NCI-H345 treated with DMSO at 0.1 percent for 48 hours (cell line): Measurements from ENCODE around the gene TMX3.

Source experiments
- DNase-seq: peaks from one replicate; lab custom pipeline; 2025; ENCODE audit not compliant: unreplicated experiment; lab: John Stamatoyannopoulos, UW

The TMX3 gene, protein sequence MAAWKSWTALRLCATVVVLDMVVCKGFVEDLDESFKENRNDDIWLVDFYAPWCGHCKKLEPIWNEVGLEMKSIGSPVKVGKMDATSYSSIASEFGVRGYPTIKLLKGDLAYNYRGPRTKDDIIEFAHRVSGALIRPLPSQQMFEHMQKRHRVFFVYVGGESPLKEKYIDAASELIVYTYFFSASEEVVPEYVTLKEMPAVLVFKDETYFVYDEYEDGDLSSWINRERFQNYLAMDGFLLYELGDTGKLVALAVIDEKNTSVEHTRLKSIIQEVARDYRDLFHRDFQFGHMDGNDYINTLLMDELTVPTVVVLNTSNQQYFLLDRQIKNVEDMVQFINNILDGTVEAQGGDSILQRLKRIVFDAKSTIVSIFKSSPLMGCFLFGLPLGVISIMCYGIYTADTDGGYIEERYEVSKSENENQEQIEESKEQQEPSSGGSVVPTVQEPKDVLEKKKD

GRCh38 chr18:68714712-68715496 lies at the start of gene TMX3:
Gene TMX3 (minus strand): TSS chr18:68715108. CDS start chr18:68714981, 127 bp downstream.
- peak; percentile 84 for DNase-seq

DNA sequence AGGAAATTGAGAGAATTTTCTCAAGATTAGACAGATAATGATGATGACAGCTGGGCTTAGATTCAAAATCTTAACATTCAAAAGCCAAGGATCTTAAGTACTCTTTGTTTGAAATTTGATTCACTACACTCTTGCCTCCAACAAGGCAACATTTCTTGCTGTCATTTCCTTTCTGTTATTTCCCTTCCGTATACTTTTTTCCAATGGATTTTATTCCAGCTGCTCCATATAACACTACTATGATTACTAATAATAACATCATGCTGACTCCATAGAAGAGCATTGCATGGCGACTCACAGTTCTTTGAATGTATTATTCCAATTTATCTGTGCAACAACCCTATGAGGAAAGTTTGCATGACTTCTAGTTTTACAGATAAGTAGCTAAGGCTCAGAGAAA lies 49.1 kb upstream of the TMX3 start:
- no peak for DNase-seq

DNA sequence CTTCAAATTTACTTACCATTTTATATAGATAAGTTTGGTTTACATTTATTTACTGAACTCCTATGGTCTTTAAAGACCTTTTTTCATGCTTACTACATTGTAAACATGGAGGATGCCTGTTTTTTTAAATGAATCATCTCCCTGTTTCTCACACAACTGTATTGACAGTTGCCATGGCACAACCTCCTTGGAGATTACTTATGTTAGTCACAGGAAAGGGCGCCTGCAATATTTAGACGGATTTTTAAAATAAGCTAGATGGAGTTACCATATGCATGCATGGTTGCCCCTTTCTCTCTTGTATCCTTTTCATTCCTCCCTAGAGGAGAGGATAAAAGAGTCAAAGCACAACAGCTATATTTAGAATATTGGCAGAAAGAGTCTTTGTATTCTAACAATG lies 48.2 kb upstream of the TMX3 start:
- DNase-seq: no peak

- no peak for DNase-seq
These were observed 44.4 kb upstream of the TMX3 start for GRCh38 chr18:68759308-68759707.

DNA sequence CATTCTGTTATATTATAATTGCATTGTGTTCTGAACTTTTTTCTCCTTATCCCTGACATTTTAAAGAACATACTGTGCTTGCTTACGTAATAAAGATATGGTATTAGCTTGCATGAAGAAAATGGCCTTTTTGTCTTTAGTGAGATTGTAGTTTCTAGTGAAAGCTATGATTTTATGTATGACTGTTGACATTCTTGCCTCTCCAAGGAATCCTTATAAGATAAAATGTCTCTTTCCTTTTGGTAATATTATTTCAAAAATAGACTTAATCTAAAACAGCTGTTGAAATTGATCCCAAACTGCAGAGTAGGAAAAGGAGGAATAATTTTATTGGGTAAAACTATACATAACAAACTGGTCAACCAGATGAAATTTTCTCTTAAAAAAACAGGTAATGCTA lies 42.2 kb upstream of the TMX3 start:
- no peak for DNase-seq

DNA sequence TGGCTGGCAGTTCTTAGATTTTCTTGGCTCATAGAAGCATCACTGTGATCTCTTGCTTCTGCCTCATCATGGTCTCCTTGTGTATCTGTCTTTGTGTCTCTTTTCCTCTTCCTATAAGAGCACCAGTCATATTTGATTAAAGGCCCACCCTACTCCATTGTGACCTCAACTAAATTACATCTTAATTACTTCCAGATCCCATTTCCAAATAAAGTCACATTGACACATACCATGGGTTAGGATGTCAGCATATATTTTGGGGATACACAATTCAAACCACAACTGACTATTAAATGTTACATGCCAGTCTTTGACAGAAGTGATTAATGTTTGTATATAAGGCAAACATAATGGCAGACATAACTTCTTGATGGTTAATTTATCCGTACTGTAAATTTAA lies 27.3 kb upstream of the TMX3 start:
- DNase-seq: no peak

DNA sequence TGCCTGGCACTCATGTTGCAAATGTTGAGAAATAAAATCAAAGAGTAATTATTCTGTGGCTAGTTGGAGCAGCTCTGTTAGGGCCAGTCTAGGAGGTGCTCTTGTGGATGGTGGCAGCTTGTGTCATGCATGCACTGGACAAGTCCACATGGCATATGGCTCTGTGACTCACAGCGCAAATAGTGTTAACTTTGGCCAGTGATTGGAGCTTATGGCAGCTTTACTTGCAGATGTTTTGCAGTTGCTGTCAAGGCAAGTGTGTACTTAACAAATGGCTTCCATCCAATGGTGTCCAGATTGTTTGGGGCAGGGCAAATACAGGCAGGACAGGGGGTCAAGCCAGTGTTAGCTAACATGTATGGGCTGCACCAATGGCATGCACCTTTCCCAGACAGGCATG lies 26.1 kb upstream of the TMX3 start:
- DNase-seq: no peak

DNA sequence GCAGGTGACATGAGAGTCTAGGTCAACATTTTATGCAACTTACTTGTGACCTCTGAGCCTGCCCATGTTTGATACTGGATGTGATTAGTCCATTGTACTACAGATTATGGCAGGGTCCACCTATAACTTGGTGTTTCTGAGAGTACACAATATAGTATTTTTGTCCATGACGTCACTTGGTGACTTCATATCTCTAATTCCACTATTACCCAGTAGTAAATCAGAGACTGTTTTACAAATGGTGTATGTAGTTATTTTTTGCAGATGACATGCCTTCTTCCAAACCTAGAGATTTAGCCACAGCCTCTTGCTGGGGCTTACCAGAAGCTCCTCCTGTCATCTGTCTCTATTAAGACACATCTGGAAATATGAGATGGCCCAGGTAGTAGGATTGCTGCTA lies 24.6 kb upstream of the TMX3 start:
- no peak for DNase-seq

GRCh38 chr18:68738564-68738963 lies 23.7 kb upstream of the TMX3 start:
- no peak for DNase-seq

DNA sequence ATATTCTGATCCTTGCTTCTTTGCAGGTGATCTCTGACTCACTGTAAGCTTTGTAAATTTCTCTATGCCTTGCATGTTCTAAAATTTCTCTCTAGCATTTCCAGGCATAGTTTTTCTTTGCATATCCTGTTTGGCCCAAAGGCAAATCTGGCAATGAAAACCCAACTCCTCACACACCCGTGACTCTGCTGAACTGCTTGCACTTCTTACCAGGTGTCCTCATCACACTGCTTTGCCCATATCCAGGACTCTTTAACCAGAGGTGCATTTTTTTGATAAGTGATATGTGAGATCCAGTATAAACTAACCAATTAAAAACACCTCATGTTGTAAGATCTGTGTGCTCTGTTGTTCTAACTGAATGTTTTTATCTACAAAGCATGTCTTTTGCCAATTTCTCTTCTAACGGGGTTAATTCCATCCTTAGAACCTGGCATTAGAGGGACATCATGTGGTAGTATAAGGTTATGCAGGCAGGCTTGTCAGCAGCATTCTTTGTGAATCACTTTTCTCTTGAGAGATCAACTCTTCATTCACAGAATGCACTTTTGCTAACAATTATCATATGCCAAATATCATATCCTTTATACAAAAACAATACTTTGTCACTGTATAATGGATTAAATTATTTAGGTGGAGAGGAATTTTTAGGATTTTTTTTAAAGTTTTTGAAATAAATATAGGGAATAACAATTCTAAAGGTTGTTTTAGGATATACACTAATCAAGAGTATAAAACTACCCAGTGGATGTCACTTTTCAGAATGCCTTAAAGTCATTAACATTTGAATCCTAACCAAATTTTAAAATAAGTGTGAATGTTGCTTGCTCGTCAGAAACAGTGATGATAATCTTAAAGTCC lies 20.8 kb upstream of the TMX3 start:
- DNase-seq: peak; percentile 16

DNA sequence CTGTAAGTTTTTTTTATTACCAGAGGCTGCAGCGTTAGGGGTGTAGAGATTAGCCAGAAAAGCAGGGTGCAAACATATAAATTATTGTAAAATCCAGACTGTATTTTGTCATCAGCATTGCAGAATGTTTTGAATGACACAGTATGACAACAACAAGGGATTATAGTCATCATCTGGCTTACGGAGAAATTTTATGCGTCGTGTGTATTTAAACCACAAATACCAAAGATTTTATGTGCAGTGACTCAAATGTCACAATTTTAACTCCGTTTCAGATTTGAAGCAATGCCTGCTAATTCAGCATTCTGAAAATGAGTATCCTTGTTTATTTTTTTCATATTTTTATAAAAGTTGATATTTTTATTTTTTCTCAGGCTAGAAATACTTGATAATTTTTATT lies 19.4 kb upstream of the TMX3 start:
- DNase-seq: no peak

DNA sequence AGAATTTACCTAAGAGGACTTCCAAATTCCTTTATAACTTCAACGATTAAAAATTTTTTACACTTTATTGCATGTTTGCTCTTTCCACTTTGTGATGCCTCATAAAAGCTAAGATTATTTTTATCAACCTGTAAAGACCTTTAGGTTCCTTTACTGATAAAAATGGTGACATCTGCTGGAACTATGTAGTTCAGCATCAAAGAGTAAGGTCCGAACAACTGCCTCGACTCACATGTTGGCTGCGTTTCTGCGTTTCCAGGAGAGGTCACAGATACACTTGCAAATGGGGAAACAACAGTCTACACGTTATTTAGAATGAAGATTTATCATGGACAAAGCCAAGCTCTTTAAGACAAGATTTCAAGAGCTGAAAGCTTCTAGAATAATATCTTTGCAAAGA lies 18.8 kb upstream of the TMX3 start:
- no peak for DNase-seq

GRCh38 chr18:68728081-68728700 lies 13.3 kb upstream of the TMX3 start:
- DNase-seq: no peak

- no peak for DNase-seq
These were observed 12.6 kb upstream of the TMX3 start for GRCh38 chr18:68727506-68727905.

- DNase-seq: no peak
These were observed 10.4 kb upstream of the TMX3 start for GRCh38 chr18:68725346-68725745.

DNA sequence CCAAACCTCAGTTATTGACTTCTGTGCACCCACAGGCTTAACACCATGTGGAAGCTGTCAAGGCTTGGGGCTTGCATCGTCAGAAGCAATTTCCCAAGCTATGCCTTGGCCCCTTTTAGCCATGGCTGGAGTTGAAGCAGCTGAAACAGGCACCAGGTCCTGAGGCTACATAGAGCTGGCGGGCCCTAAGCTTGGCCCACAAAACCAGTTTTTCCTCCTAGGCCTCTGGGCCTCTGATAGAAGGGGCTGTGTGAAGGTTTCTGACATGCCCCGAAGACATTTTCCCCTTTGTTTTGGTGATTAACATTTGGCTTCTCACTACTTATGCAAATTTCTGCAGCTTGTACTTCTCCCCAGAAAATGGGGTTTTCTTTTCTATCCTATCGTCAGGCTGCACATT lies 9.1 kb upstream of the TMX3 start:
- no peak for DNase-seq

- DNase-seq: no peak
These were observed 8.6 kb upstream of the TMX3 start for GRCh38 chr18:68723539-68723938.

DNA sequence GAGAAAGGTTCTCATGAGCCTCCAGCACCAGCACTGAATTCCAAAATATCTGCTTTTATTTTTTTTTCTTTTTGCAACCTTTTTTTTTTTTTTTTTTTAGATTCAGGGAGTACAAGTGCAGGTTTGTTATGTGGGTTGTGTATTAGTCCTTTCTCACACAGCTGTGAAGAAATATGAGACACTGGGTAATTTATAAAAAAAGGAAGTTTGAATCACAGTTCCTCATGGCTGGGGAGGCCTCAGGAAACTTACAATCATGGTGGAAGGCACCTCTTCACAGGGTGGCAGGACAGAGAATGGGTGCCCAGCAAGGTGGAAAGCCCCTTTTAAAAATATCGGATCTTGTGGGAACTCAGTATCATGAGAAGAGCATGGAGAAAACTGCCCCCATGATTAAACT lies 7.9 kb upstream of the TMX3 start:
- no peak for DNase-seq

DNA sequence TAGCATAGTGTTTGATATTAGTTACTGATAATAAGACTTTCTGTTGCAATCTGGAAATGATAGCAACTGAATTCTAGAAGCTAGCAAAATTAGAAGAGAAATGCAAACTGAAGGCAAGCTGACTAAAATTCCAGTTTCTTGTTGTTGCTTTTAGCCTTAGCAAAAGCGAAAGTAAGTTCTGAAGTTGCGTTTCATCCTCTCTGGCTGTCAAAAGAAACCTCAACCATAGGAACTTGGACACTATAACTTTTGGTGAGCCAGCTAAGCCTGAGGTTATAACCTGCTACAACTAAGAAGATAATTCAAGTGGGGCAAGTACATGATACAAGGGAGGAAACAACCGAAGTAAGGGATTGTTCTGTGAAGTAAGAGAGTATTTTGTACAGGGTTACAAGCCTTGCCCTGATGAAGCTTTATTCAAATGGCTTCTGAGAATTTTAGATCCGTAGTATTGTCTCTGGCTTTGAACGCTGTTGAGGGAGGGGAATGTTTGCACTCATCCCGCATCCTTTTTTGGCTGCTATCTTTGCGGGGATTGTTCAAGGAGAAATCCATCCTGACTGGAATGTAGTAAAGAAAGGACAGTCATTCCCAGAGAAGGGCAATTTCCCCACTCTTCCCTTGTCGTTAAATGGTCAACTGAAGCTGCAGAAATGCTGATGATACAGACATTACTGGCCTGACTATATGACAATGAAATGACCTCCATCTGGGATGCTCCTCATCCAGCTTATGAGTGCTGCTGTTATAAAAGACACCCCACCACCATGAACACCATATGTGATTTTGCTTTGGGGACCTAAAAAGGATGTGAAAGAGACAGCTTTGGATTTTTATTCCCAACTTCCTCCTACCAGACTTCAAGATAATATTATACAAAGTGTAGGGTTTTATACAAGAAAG lies 7.0 kb upstream of the TMX3 start:
- DNase-seq: no peak

DNA sequence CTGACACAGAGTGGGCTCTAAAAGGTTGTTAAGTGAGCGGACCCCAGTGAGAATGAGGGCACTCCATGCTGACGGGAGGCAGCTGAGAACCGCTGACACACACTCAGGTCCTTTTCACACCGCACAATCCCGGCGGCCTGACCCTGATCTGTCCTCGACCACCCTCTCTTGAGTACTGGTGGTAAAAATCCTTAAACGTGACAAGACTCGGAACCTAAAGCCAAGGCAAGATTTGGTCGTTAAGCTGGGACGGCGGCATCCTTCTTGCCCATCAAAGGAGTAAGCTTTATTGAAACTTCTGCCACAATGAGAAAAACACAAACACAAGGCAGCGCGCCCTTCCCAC lies 569 bp downstream of the TMX3 start:
- DNase-seq: peak; percentile 22
